Right lung (tissue), 5 donors: Measurements from ENCODE around the gene FLCN. TPM values are rescaled to one million over a fixed set of nuclear protein-coding genes. Genes with fewer than 3 reads are reported as not detected.

ENCODE experiments used
- DNase-seq, 2 donors: peaks; one replicate each; pipeline ENCODE4 v3.0.0-alpha.2; 2013
- polyA plus RNA-seq, 5 donors: library from polyadenylated mRNA; unstranded; fragments of 120-200 nt; gene quantifications; one replicate each; pipeline versions ENCODE4 v1.2.1 to v1.2.3, GENCODE V29; 2013; ENCODE audit warnings: inconsistent platforms in 1 of 5, low replicate concordance in 1 of 5; ENCODE audit not compliant: insufficient read length in 5 of 5, insufficient read depth in 1 of 5

The FLCN gene
- polyA plus RNA-seq, 5 donors, result 32.2 to 58.7 (median 41.4) TPM

DNA sequence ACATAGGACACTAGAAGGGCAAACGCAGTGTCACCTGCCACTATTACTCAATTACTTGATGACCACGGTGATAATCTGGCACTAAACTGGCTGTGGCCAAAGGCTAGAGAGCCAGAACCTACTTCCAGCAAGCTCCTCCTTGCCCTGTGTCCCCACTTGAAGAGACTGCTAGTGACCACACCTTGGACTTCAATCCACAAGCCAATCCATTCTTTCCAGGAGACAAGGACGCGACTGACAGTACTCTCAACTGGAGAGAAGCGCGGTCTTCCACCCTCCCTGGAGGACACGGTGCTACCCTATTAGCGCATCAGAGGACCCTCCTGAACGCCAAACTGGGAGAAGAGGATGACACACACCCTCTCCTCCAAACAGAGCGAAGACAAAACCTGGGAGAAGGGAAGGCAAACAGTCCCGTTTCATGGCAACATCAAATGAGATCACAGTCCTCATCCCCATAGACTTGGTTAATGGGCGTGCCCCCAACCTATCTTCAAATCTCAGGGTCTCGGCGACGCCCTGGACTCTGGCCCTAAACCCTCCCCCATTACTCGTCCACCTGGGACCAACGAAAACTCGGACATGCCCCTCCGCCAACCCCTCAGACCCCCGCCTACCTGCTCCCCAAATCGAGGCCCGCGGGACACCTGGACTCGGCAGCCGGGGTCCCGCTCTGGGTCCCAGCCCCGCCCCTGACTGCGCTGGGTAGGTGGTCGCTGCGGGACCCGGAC is 508 bp downstream of the FLCN start:
- DNase-seq, result peak; percentile 11 to 13

DNA sequence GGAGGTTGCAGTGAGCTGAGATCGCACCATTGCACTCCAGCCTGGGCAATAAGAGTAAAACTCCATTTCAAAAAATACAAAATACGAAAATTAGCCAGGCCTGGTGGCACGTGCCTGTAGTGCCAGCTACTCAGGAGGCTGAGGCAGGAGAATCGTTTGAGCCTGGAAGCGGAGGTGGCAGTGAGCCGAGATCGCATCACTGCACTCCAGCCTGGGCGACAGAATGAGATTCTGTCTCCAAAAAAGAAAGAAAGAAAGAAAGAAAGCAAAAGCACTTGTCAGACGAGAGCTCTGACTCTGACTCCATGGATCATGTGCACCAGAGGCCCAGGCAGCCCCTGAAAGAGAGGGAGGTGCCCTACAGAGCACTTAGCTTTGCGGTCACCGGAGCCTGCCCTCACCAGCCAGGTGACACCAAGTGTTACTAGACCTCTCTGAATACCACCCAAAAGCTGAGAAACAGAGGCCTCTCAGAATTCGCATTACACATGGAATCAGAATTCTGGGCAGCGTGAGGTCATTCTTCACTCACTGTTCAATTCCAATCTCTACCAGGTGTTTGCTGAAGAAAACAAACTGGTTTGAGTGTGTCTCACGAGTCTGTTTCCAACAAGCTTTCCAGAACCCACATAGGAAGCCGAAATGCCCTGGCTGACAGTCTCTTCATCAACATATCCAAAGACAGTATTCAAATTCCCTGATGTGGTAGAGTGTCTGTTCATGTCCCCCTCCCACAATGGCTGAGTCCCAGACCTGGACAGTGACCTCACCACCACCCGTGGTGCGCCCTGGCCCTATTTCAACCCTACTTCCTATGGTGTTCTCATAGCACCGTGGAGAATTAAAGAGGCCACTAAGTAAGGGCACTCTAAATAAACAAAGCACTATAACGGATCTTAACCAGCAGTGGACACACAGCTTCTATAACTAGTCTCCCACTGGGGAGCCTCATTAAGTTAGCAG is 1.5 kb downstream of the FLCN start:
- peak; percentile 9 to 18 for DNase-seq

DNA sequence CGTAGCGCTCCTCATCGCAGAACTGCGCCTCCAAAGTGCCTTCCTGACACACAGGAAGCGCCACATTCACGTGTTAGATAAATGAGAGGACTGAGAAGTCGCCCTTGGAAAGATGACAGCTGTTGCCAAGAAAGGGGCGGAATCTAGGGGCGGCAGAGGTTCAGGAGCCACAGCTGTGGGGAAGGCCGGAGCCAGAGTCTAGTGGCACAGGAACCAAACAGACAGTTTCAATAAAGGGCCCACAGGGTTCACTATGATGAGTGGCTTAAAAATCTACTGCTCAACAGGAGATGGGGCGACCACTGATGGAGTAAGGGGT is 4.7 kb downstream of the FLCN start:
- no peak for DNase-seq

GRCh38 chr17:17231621-17232302 is 5.2 kb downstream of the FLCN start:
- DNase-seq, result no peak

GRCh38 chr17:17229416-17230384 is 7.3 kb downstream of the FLCN start:
- DNase-seq, result no peak

GRCh38 chr17:17228521-17229279 is 8.3 kb downstream of the FLCN start:
- no peak for DNase-seq

DNA sequence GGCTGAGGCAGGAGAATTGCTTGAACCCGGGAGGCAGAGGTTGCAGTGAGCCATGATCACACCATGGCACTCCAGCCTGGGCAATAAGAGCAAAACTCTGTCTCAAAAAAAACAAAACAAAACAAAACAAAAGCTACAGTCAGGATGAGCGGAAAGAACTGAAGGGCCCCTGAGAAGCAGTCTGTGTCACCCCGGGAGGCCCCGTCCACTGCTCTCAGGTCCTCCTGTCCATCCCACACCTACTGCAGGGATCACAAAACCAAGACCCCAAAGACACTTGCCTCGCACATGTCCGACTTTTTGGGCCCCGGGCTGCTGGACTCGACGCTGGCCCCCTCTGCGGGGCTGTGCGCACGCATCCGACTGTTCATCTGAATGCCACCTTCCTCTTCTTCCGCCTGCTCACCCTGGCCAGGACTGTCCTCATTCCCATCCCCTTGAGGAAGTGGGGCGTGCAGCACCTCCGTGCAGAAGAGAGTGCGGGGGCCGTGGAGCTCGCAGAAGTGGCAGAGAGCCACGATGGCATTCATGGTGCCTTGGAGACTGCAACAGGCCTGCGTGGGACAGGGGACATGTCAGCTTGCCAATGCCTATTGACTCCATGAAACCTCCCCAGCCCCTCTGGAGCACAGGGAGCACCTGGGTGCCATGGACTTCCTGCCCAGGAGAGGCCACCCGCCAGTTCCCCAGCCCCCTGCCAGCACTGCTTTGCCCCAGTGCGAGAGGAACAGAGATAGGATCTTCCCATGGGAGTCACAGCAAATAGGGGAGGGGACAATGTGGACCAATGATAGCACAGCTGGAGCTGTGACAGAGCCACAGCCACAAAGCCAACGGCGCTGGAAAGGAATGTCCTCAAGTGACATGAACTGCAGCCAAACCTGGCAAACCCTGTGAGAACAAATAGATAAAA is 9.1 kb downstream of the FLCN start:
- DNase-seq, result no peak

DNA sequence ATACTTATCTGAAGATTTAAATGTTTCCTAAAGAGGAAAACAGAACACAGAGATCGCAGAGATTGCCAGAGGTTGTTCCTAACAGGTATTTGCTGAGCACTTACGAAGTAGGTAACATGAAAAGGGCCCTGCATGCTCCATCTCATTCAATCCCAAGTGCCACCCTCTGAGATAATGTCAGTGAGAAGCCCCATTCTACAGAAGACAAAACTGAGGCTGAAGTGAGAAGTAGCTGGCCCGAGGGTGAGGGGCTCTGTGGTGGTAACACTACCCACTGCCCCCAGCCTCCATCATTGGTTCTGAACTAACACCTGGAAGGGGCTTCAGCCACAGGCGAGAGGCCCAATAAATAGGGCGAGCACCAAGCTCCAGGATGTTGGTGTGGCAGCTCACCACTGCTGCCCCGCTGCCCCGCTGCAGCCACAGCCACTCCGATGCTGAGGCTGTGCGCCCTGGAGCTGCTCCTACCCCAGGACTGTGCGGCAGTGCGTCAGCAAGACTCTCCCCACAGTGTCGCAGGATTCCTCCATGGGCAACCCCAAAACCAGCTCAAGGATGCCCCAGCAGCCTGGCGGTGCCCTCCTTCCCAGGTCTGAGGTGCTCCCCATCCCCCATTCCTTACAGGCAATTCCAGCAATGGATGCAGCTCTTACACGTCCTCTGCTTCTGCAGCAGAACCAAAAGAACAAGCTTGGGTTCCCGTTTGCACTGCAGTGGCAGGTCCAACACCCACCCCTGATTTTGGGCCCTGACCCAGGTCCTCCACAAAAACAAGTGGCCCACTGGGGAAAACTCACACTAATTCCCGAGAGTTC is 10.3 kb downstream of the FLCN start:
- no peak for DNase-seq

- no peak for DNase-seq
Measured at GRCh38 chr17:17225901-17226300, 11.1 kb downstream of the FLCN start.

DNA sequence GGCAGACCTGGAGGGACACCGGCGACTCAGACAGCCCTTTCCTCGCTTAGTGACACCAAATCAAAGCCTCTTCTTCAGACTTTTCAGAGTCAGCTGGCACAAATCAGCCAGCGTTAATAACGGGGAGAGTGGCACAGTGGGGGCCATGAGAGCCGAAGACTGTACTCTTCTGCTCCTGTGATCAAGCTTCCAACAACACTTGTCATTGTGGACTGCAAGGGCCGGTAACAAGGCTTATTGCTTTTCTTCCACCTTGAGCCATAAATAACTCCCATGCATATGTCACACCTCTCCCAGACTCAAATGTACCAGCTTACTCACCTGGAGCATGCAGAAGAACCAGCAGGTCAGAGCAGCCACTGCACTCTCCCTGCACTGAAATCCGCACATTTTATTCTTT is 12.8 kb downstream of the FLCN start:
- DNase-seq, result no peak

GRCh38 chr17:17223736-17224135 is 13.2 kb downstream of the FLCN start:
- DNase-seq, result no peak

DNA sequence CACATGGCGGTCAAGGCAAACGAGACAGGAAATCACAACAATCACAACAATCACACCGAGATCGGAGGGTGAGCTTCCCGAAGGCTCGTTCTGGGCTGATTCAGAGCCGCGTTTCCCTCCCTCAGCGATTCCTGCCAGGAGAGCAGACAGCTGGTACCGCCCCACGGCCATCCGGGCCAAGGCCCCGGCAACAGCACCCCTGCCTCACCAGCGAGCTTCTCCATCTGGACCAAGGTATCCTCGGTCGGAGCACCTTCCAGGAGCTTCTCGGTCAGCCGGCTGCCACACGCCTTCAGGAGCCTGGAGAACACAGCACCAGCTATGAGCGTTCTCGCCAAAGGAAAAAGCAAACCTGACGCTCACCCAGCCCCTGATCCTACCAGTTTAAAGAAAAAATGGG is 15.6 kb downstream of the FLCN start:
- no peak for DNase-seq

GRCh38 chr17:17220529-17220928 is 16.4 kb downstream of the FLCN start:
- DNase-seq, result no peak

DNA sequence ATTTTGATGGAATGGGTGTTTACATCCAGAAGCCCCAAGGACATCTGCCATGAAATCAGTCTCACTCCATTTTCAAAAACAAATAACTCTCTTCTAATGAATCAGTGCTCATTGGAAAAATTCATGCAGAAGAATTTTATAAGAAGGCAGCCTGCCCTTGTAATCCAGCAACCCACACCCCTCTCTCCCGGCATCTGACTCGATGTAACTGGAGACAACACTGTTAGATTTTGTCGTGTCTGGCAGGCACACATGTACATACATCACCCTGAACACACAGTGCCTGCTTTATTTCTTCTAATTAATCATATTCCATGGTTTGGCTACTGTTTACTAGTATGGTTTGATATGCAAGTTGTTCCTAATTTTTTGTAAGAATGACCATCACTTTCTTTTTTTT is 19.0 kb downstream of the FLCN start:
- DNase-seq, result no peak

DNA sequence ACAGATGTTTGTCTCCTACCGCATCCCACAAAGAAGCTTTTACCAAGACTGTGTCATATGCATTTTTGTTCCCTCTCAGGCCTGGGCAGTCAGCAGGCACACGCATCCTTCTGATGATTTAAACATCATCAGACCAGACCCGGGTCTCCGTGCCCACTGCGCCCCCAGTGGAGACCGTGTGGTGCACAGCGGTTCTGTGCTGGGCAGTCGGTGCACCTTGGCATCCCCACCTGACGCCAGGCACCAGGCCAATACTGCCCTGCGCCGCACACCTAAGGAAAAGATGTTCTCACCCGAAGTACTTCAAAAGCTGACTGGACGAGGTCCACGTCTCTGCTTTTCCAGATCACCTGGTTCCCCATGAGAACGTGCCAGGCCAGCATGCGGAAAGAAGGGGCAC is 20.2 kb downstream of the FLCN start:
- DNase-seq, result no peak

GRCh38 chr17:17216236-17216635 is 20.7 kb downstream of the FLCN start:
- DNase-seq, result no peak

- DNase-seq, result no peak
Measured at GRCh38 chr17:17215575-17215974, 21.4 kb downstream of the FLCN start.

GRCh38 chr17:17214646-17215436 is 22.1 kb downstream of the FLCN start:
- no peak for DNase-seq
